IMR-90 (cell line): ENCODE data around the gene VSIG10L2. TPM values are rescaled to one million over a fixed set of nuclear protein-coding genes. Genes with fewer than 3 reads are reported as not detected.

Experiments
- ATAC-seq: fragments of 200-7000 bp; cut with Tn5 transposase; 2 replicates; pipeline ENCODE4 v1.9.1; 2020; ENCODE audit warnings: low read depth, mild to moderate bottlenecking, moderate library complexity
- BruUV-seq: library from RNA; stranded (reverse); fragments of 400-500 nt; replicated peaks from 2 replicates; lab custom pipeline; 2021; lab: Mats Ljungman, UMichigan
- CTCF ChIA-PET: fragments of 300-600 bp; formaldehyde crosslinking; extraction: SDS; loops from one replicate; lab custom pipeline; 2021; ENCODE audit warnings: antibody characterized with exemption; lab: Yijun Ruan, JAX
- POLR2A ChIA-PET: fragments of 300-600 bp; sonication (Branson Sonifier 250); formaldehyde crosslinking; loops from one replicate; lab custom pipeline; 2022; ENCODE audit warnings: antibody characterized with exemption; ENCODE audit not compliant: unreplicated experiment; lab: Charles Lee
- DNase-seq: peaks from one replicate; pipeline ENCODE4 v3.0.0; 2013
- H2AFZ ChIP-seq: replicated peaks from 2 replicates; pipeline ENCODE3; 2013; ENCODE audit warnings: low read length, mild to moderate bottlenecking; ENCODE audit not compliant: poor library complexity
- H2AK5ac ChIP-seq: 2 replicates; pipeline ENCODE4 v1.6.1; 2013; ENCODE audit warnings: low read depth, low read length, inconsistent platforms
- H2AK9ac ChIP-seq: replicated peaks from 2 replicates; pipeline ENCODE3; 2013; ENCODE audit warnings: mild to moderate bottlenecking, low read depth, low read length, moderate library complexity; ENCODE audit not compliant: poor library complexity
- H2BK120ac ChIP-seq: 2 replicates; pipeline ENCODE4 v1.6.1; 2013; ENCODE audit warnings: low read depth, low read length, inconsistent platforms
- H2BK15ac ChIP-seq: 3 replicates; pipeline ENCODE4 v1.6.1; 2013; ENCODE audit warnings: low read depth, low read length, inconsistent platforms
- H2BK20ac ChIP-seq: 2 replicates; pipeline ENCODE4 v1.6.1; 2013; ENCODE audit warnings: low read depth, mild to moderate bottlenecking, inconsistent platforms, low read length, moderate library complexity
- H2BK5ac ChIP-seq: 2 replicates; pipeline ENCODE4 v1.6.1; 2013; ENCODE audit warnings: mild to moderate bottlenecking, low read depth, low read length, inconsistent platforms; ENCODE audit not compliant: poor library complexity, severe bottlenecking
- H3K14ac ChIP-seq: replicated peaks from 2 replicates; pipeline ENCODE4 v1.6.1; 2013; ENCODE audit warnings: low read depth, low read length, inconsistent platforms
- H3K18ac ChIP-seq: 2 replicates; pipeline ENCODE4 v1.6.1; 2013; ENCODE audit warnings: low read depth, low read length, control low read depth
- H3K23ac ChIP-seq: 2 replicates; pipeline ENCODE4 v1.6.1; 2013; ENCODE audit warnings: low read depth, low read length, inconsistent platforms
- H3K27ac ChIP-seq: 2 replicates; pipeline ENCODE4 v1.5.1; 2013; ENCODE audit warnings: mild to moderate bottlenecking, control low read depth, low read length; ENCODE audit not compliant: insufficient read depth
- H3K27me3 ChIP-seq: 2 replicates; pipeline ENCODE4 v1.6.1; 2013; ENCODE audit warnings: low read length; ENCODE audit not compliant: control insufficient read depth, insufficient read depth
- H3K36me3 ChIP-seq: 2 replicates; pipeline ENCODE4 v1.6.1; 2013; ENCODE audit warnings: low read length, mixed read lengths; ENCODE audit not compliant: control insufficient read depth, insufficient read depth
- H3K4ac ChIP-seq: 2 replicates; pipeline ENCODE4 v1.6.1; 2013; ENCODE audit warnings: low read depth, low read length, inconsistent platforms
- H3K4me1 ChIP-seq: 2 replicates; pipeline ENCODE4 v1.6.1; 2013; ENCODE audit warnings: low read length, mixed read lengths; ENCODE audit not compliant: control insufficient read depth, insufficient read depth
- H3K4me2 ChIP-seq: 2 replicates; pipeline ENCODE4 v1.6.1; 2013; ENCODE audit warnings: low read depth, mild to moderate bottlenecking, control low read depth, low read length, moderate library complexity
- H3K4me3 ChIP-seq: 2 replicates; pipeline ENCODE4 v1.5.1; 2013; ENCODE audit warnings: low read depth, mild to moderate bottlenecking, control low read depth, low read length, moderate library complexity; ENCODE audit not compliant: insufficient read depth
- H3K56ac ChIP-seq: 2 replicates; pipeline ENCODE4 v1.6.1; 2013; ENCODE audit warnings: low read length, inconsistent platforms; ENCODE audit not compliant: insufficient read depth; ENCODE audit errors: extremely low read depth
- H3K79me1 ChIP-seq, 2 experiments: 2 replicates each; pipeline ENCODE4 v1.6.1; 2013; ENCODE audit warnings: low read length in 2 of 2, inconsistent platforms in 1 of 2, low read depth in 1 of 2
- H3K9ac ChIP-seq: 2 replicates; pipeline ENCODE4 v1.6.1; 2013; ENCODE audit warnings: low read depth, low read length, control low read depth
- H3K9me1 ChIP-seq: 2 replicates; pipeline ENCODE4 v1.6.1; 2013; ENCODE audit warnings: low read length, inconsistent platforms; ENCODE audit not compliant: insufficient read depth
- H3K9me3 ChIP-seq: 2 replicates; pipeline ENCODE4 v1.6.1; 2013; ENCODE audit warnings: low read length; ENCODE audit not compliant: control insufficient read depth, insufficient read depth
- H4K20me1 ChIP-seq: 2 replicates; pipeline ENCODE4 v1.6.1; 2013; ENCODE audit warnings: low read length, inconsistent platforms; ENCODE audit not compliant: insufficient read depth
- H4K5ac ChIP-seq: 2 replicates; pipeline ENCODE4 v1.6.1; 2013; ENCODE audit warnings: mild to moderate bottlenecking, low read depth, low read length, control low read depth
- H4K8ac ChIP-seq, 2 experiments: 2 replicates each; pipeline ENCODE4 v1.6.1; 2013; ENCODE audit warnings: low read depth in 2 of 2, low read length in 2 of 2, control low read depth in 1 of 2, inconsistent platforms in 1 of 2
- H4K91ac ChIP-seq: 2 replicates; pipeline ENCODE4 v1.6.1; 2013; ENCODE audit warnings: low read depth, low read length, inconsistent platforms; ENCODE audit not compliant: insufficient read depth
- POLR2A ChIP-seq: IDR thresholded peaks from 2 replicates; pipeline ENCODE4 v1.6.1; 2012; ENCODE audit warnings: mild to moderate bottlenecking, low read depth, low read length
- WGBS, 2 experiments: methylation state at CpG; one replicate each; pipeline versions ENCODE4 v1.1.5 to v1.1.7; 2013; ENCODE audit warnings: missing lambda C conversion rate in 2 of 2; ENCODE audit not compliant: insufficient read length in 1 of 2; ENCODE audit errors: extremely low coverage in 2 of 2; 5-methylcytosine and 5-hydroxymethylcytosine counted together
- dilution Hi-C: fragments of 300-500 bp; cut with HindIII; formaldehyde crosslinking; loops from one replicate; pipeline ENCODE4 v1.14.3; 2018; ENCODE audit warnings: low sequenced_read_pairs; ENCODE audit not compliant: unreplicated experiment
- in situ Hi-C: fragments of 300-500 bp; cut with MboI; formaldehyde crosslinking; loops from 3 replicates; pipeline ENCODE4 v1.14.3; 2019; ENCODE audit warnings: low sequenced_read_pairs, inconsistent platforms, mixed read lengths
- intact Hi-C: fragments of 100-400 bp; cut with micrococcal nuclease; formaldehyde crosslinking; loops from 2 replicates; pipeline ENCODE4 v1.10.0; 2022
- polyA plus RNA-seq, 3 experiments: library from polyadenylated mRNA; depleted of rRNA; stranded (reverse); fragments of >200 nt; gene quantifications; 2 replicates each; pipeline ENCODE4 v1.2.3, GENCODE V29; 2012; ENCODE audit warnings: low replicate concordance in 1 of 3
- total RNA-seq: library from RNA; depleted of rRNA; stranded (reverse); fragments of >200 nt; gene quantifications from 2 replicates; pipeline ENCODE4 v1.2.3, GENCODE V29; 2012

VSIG10L2 gene
- total and polyA plus RNA-seq, 2 of the 4 experiments (the other 2 are of a cell fraction): under 0.01 TPM; not detected in 1

GRCh38 chr11:125941267-125941618, 4.6 kb upstream of the VSIG10L2 start:
- H3K27ac ChIP-seq: no peak overlapping the region
- no peak overlapping the region for H4K8ac ChIP-seq
- POLR2A ChIA-PET: no interaction called here
- ATAC-seq (no peak), DNase-seq (no peak)
- H2BK5ac ChIP-seq: no peak overlapping the region
- no TSS peak for BruUV-seq
- no peak overlapping the region for H3K14ac ChIP-seq
- no peak overlapping the region for H3K18ac ChIP-seq
- no peak overlapping the region for H2AK5ac ChIP-seq
- H3K79me1 ChIP-seq: no peaks in the 10 kb centered on the region
- no peak overlapping the region for H3K56ac ChIP-seq
- no peak overlapping the region for H3K4me3 ChIP-seq
- no CpG with 5 or more reads among the region's 4 CpGs for WGBS, 2 experiments
- no peak overlapping the region for H2AK9ac ChIP-seq
- no peak overlapping the region for H2AFZ ChIP-seq
- H3K4me1 ChIP-seq: no peaks in the 10 kb centered on the region
- no peak for TF ChIP-seq POLR2A
- no peak overlapping the region for H4K5ac ChIP-seq
- H3K23ac ChIP-seq: no peak overlapping the region
- intact Hi-C loops (no loop called here), dilution Hi-C loops (no loop called here), in situ Hi-C loops (no loop called here)
- H2BK20ac ChIP-seq: no peak overlapping the region
- peaks cover 17% of the 10 kb centered on the region; the same call in 1 of the 2 replicates for H3K27me3 ChIP-seq
- H3K36me3 ChIP-seq: no peaks in the 10 kb centered on the region
- H2BK15ac ChIP-seq: no peak overlapping the region
- no peak overlapping the region for H4K91ac ChIP-seq
- H3K9me3 ChIP-seq: no peaks in the 10 kb centered on the region
- no peak overlapping the region for H2BK120ac ChIP-seq
- H3K4ac ChIP-seq: no peak overlapping the region
- no peaks in the 10 kb centered on the region for H3K9me1 ChIP-seq
- CTCF ChIA-PET: no interaction called here
- no peak overlapping the region for H3K4me2 ChIP-seq
- H4K20me1 ChIP-seq: no peaks in the 10 kb centered on the region
- H3K9ac ChIP-seq: no peak overlapping the region
